GM23338 (cell line): Measurements from ENCODE around the gene SPATS2. TPM values are rescaled to one million over a fixed set of nuclear protein-coding genes. Genes with fewer than 3 reads are reported as not detected.

Source experiments
- ATAC-seq: fragments of 200-7000 bp; cut with Tn5 transposase; 3 replicates; pipeline ENCODE4 v1.9.1; 2020
- DNase-seq: peaks from one replicate; pipeline ENCODE4 v3.0.0-alpha.2; 2015; ENCODE audit warnings: low spot score
- H2AFZ ChIP-seq: fragments of 200-600 bp; sonication (generic); 2 replicates; pipeline ENCODE4 v1.8.0; 2016; ENCODE audit warnings: antibody characterized with exemption, mild to moderate bottlenecking, moderate library complexity
- H3F3A ChIP-seq: fragments of 200-600 bp; sonication (generic); replicated peaks from 2 replicates; pipeline ENCODE4 v1.8.0; 2017; ENCODE audit warnings: antibody characterized with exemption, mixed run types, low read depth
- H3K27ac ChIP-seq: fragments of 200-600 bp; sonication (generic); 2 replicates; pipeline ENCODE4 v1.6.1; 2016; ENCODE audit warnings: low read depth
- H3K27me3 ChIP-seq: fragments of 200-600 bp; sonication (generic); 2 replicates; pipeline ENCODE4 v1.8.0; 2016; ENCODE audit warnings: mild to moderate bottlenecking, mixed run types, moderate library complexity; ENCODE audit not compliant: insufficient read depth
- H3K36me3 ChIP-seq: fragments of 200-600 bp; sonication (generic); 2 replicates; pipeline ENCODE4 v1.8.0; 2016; ENCODE audit warnings: mild to moderate bottlenecking; ENCODE audit not compliant: insufficient read depth
- H3K4me1 ChIP-seq: fragments of 200-600 bp; sonication (generic); 2 replicates; pipeline ENCODE4 v1.8.0; 2016; ENCODE audit warnings: mild to moderate bottlenecking, moderate library complexity; ENCODE audit not compliant: insufficient read depth
- H3K4me2 ChIP-seq: fragments of 200-600 bp; sonication (generic); 2 replicates; pipeline ENCODE4 v1.7.1; 2017; ENCODE audit warnings: mixed run types
- H3K4me3 ChIP-seq: fragments of 200-600 bp; sonication (generic); 2 replicates; pipeline ENCODE4 v1.6.1; 2016; ENCODE audit warnings: mixed run types
- H3K79me2 ChIP-seq: fragments of 200-600 bp; sonication (generic); replicated peaks from 2 replicates; pipeline ENCODE4 v1.8.0; 2017; ENCODE audit warnings: mild to moderate bottlenecking; ENCODE audit not compliant: insufficient read depth
- H3K9me2 ChIP-seq: fragments of 200-600 bp; sonication (generic); 2 replicates; pipeline ENCODE4 v1.8.0; 2017; ENCODE audit not compliant: insufficient read depth
- H4K20me1 ChIP-seq: fragments of 200-600 bp; sonication (generic); replicated peaks from 2 replicates; pipeline ENCODE4 v1.8.0; 2017; ENCODE audit warnings: mild to moderate bottlenecking; ENCODE audit not compliant: insufficient read depth
- H3K27ac Mint-ChIP-seq: 2 replicates; pipeline ENCODE4 v1.8.0; 2020; ENCODE audit warnings: inconsistent platforms, mild to moderate bottlenecking, moderate library complexity, mixed read lengths
- H3K27me3 Mint-ChIP-seq: 3 replicates; pipeline ENCODE4 v1.8.0; 2022; ENCODE audit warnings: low read depth, mild to moderate bottlenecking, moderate library complexity, mixed read lengths, inconsistent platforms; ENCODE audit not compliant: insufficient read depth, poor library complexity
- H3K36me3 Mint-ChIP-seq: 3 replicates; pipeline ENCODE4 v1.8.0; 2021; ENCODE audit warnings: low read depth, mild to moderate bottlenecking, inconsistent platforms, moderate library complexity, mixed read lengths
- H3K4me1 Mint-ChIP-seq: 3 replicates; pipeline ENCODE4 v1.8.0; 2020; ENCODE audit warnings: mild to moderate bottlenecking, inconsistent platforms, mixed read lengths
- H3K4me3 Mint-ChIP-seq: 3 replicates; pipeline ENCODE4 v1.8.0; 2021; ENCODE audit warnings: moderate library complexity, mild to moderate bottlenecking, inconsistent platforms, mixed read lengths
- H3K9me3 Mint-ChIP-seq: 3 replicates; pipeline ENCODE4 v1.8.0; 2020; ENCODE audit warnings: moderate library complexity, mild to moderate bottlenecking, inconsistent platforms, mixed read lengths
- CREB1 ChIP-seq: fragments of 250-450 bp; sonication (Bioruptor Pico); IDR thresholded peaks from 2 replicates; pipeline ENCODE4 v1.5.0; 2020; ENCODE audit warnings: low read depth, mild to moderate bottlenecking, moderate library complexity
- CTCF ChIP-seq, 2 experiments: fragments of 200-600 bp in 1 of 2; sonication (generic) in 1 of 2; conservative IDR thresholded peaks; 2 replicates each; pipeline versions ENCODE4 v1.5.1 to v1.6.1; 2016 to 2017; ENCODE audit warnings: antibody characterized with exemption in 2 of 2, low read depth in 2 of 2, mild to moderate bottlenecking in 2 of 2, moderate library complexity in 1 of 2
- ETS1 ChIP-seq: IDR thresholded peaks from 2 replicates; pipeline ENCODE4 v1.6.1; 2016; ENCODE audit warnings: antibody characterized with exemption
- EZH2phosphoT487 ChIP-seq: fragments of 200-600 bp; sonication (generic); IDR thresholded peaks from one replicate; pipeline ENCODE4 v1.8.1; 2018; ENCODE audit warnings: antibody characterized with exemption; ENCODE audit not compliant: unreplicated experiment
- NANOG ChIP-seq: IDR thresholded peaks from 2 replicates; pipeline ENCODE4 v1.6.1; 2016; ENCODE audit warnings: antibody characterized with exemption, borderline replicate concordance
- POLR2AphosphoS5 ChIP-seq: IDR thresholded peaks from 2 replicates; pipeline ENCODE4 v1.6.1; 2016; ENCODE audit warnings: antibody characterized with exemption, low read depth
- ZNF331 ChIP-seq: fragments of 250-450 bp; sonication (Bioruptor Pico); IDR thresholded peaks from 2 replicates; pipeline ENCODE4 v1.5.0; 2020; ENCODE audit warnings: low read depth, mild to moderate bottlenecking, moderate library complexity
- polyA plus RNA-seq: library from polyadenylated mRNA; unstranded; fragments of >200 nt; fragmentation: Nextera tagmentation; extraction: Ambion mirVana; gene quantifications from 2 replicates; pipeline ENCODE4 v1.2.1, GENCODE V29; 2016
- total RNA-seq: library from RNA; depleted of rRNA; stranded (reverse); fragments of >200 nt; shearing (Covaris generic); gene quantifications from 2 replicates; pipeline ENCODE4 v1.2.3, GENCODE V29; 2014
- TF ChIP-seq, protein P1 (sequence below): IDR thresholded peaks from one replicate; pipeline ENCODE4 v1.6.1; 2018; ENCODE audit warnings: antibody characterized with exemption; ENCODE audit not compliant: unreplicated experiment
- TF ChIP-seq, protein P2 (sequence below): fragments of 250-450 bp; sonication (Bioruptor Pico); IDR thresholded peaks from 2 replicates; pipeline ENCODE4 v1.5.0; 2020; ENCODE audit warnings: mild to moderate bottlenecking, moderate library complexity

SPATS2 gene
- total and polyA plus RNA-seq, 2 experiments from 2014 or later = 20.6 to 61.0 TPM

- no peak for TF ChIP-seq CREB1 (CRISPR knock-in tag)
- TF ChIP-seq NANOG = no peak
- no peak for TF ChIP-seq ZNF331 (CRISPR knock-in tag)
- no peak for TF ChIP-seq POLR2AphosphoS5
- TF ChIP-seq ETS1 = no peak
- no peak for TF ChIP-seq EZH2phosphoT487
- TF ChIP-seq, protein P1, sequence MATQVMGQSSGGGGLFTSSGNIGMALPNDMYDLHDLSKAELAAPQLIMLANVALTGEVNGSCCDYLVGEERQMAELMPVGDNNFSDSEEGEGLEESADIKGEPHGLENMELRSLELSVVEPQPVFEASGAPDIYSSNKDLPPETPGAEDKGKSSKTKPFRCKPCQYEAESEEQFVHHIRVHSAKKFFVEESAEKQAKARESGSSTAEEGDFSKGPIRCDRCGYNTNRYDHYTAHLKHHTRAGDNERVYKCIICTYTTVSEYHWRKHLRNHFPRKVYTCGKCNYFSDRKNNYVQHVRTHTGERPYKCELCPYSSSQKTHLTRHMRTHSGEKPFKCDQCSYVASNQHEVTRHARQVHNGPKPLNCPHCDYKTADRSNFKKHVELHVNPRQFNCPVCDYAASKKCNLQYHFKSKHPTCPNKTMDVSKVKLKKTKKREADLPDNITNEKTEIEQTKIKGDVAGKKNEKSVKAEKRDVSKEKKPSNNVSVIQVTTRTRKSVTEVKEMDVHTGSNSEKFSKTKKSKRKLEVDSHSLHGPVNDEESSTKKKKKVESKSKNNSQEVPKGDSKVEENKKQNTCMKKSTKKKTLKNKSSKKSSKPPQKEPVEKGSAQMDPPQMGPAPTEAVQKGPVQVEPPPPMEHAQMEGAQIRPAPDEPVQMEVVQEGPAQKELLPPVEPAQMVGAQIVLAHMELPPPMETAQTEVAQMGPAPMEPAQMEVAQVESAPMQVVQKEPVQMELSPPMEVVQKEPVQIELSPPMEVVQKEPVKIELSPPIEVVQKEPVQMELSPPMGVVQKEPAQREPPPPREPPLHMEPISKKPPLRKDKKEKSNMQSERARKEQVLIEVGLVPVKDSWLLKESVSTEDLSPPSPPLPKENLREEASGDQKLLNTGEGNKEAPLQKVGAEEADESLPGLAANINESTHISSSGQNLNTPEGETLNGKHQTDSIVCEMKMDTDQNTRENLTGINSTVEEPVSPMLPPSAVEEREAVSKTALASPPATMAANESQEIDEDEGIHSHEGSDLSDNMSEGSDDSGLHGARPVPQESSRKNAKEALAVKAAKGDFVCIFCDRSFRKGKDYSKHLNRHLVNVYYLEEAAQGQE = no peak
Measured at GRCh38 chr12:49455501-49455900, 88.2 kb downstream of the SPATS2 start (continued).

DNA sequence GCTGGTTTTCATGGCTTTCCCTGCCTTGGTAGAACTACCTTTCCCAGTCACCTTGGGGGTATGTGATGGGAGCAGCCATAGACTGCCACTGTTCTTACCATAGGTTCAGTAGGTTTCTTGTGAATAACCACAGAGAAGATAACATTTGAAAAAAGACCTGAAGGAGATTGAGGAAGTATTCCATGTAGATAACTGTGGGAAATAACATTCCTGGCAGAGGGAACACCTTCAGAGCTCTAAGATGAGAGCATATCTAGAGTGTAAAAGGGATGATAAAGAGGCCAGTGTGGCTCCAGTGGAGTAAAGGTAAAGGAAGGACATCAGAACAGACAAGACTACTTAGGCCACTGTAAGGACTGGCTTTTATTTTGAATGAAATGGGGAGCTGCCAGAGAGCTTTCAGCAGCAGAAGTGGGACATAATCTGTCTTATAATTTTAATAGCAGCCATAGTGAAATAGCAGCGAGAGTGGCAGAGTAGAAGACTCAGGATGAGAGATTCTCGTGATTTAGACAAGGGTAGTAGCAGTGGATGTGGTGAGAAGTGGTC, 88.9 kb downstream of the SPATS2 start:
- Histone ChIP-seq H3K27ac (0 out of 2 replicates have a peak overlapping the region, but pooled peaks have one; percentile 63), H3K4me2 (no peak overlapping the region), H3K4me1 (no peaks in the 10 kb centered on the region; the same call in 1 of the 2 replicates), H3F3A (no peaks in the 10 kb centered on the region), H3K36me3 (no peaks in the 10 kb centered on the region), H3K9me2 (no peaks in the 10 kb centered on the region), H2AFZ (no peak overlapping the region), H3K79me2 (no peaks in the 10 kb centered on the region; the same call in 1 of the 2 replicates), H3K27me3 (no peaks in the 10 kb centered on the region), H3K4me3 (no peak overlapping the region), H4K20me1 (peaks cover 4% of the 10 kb centered on the region; the same call in 1 of the 2 replicates)
- H3K4me1 Mint-ChIP-seq = peaks cover 11% of the 10 kb centered on the region; the same call in 2 of the 3 replicates
- ATAC-seq = peak; percentile 39; the same call in 2 of the 3 replicates
- H3K9me3 Mint-ChIP-seq = no peaks in the 10 kb centered on the region
- DNase-seq = no peak
- H3K27ac Mint-ChIP-seq = no peak overlapping the region
- no peak overlapping the region for H3K4me3 Mint-ChIP-seq
- peaks cover 2% of the 10 kb centered on the region for H3K27me3 Mint-ChIP-seq
- peaks cover 6% of the 10 kb centered on the region for H3K36me3 Mint-ChIP-seq
- TF ChIP-seq EZH2phosphoT487 (no peak), POLR2AphosphoS5 (no peak), ZNF331 (CRISPR knock-in tag) (no peak), CTCF (conservative IDR thresholded peaks at IDR 0.05; ENCODE audit: low read depth in 2 of 2) (no peak)
- TF ChIP-seq, protein P2, sequence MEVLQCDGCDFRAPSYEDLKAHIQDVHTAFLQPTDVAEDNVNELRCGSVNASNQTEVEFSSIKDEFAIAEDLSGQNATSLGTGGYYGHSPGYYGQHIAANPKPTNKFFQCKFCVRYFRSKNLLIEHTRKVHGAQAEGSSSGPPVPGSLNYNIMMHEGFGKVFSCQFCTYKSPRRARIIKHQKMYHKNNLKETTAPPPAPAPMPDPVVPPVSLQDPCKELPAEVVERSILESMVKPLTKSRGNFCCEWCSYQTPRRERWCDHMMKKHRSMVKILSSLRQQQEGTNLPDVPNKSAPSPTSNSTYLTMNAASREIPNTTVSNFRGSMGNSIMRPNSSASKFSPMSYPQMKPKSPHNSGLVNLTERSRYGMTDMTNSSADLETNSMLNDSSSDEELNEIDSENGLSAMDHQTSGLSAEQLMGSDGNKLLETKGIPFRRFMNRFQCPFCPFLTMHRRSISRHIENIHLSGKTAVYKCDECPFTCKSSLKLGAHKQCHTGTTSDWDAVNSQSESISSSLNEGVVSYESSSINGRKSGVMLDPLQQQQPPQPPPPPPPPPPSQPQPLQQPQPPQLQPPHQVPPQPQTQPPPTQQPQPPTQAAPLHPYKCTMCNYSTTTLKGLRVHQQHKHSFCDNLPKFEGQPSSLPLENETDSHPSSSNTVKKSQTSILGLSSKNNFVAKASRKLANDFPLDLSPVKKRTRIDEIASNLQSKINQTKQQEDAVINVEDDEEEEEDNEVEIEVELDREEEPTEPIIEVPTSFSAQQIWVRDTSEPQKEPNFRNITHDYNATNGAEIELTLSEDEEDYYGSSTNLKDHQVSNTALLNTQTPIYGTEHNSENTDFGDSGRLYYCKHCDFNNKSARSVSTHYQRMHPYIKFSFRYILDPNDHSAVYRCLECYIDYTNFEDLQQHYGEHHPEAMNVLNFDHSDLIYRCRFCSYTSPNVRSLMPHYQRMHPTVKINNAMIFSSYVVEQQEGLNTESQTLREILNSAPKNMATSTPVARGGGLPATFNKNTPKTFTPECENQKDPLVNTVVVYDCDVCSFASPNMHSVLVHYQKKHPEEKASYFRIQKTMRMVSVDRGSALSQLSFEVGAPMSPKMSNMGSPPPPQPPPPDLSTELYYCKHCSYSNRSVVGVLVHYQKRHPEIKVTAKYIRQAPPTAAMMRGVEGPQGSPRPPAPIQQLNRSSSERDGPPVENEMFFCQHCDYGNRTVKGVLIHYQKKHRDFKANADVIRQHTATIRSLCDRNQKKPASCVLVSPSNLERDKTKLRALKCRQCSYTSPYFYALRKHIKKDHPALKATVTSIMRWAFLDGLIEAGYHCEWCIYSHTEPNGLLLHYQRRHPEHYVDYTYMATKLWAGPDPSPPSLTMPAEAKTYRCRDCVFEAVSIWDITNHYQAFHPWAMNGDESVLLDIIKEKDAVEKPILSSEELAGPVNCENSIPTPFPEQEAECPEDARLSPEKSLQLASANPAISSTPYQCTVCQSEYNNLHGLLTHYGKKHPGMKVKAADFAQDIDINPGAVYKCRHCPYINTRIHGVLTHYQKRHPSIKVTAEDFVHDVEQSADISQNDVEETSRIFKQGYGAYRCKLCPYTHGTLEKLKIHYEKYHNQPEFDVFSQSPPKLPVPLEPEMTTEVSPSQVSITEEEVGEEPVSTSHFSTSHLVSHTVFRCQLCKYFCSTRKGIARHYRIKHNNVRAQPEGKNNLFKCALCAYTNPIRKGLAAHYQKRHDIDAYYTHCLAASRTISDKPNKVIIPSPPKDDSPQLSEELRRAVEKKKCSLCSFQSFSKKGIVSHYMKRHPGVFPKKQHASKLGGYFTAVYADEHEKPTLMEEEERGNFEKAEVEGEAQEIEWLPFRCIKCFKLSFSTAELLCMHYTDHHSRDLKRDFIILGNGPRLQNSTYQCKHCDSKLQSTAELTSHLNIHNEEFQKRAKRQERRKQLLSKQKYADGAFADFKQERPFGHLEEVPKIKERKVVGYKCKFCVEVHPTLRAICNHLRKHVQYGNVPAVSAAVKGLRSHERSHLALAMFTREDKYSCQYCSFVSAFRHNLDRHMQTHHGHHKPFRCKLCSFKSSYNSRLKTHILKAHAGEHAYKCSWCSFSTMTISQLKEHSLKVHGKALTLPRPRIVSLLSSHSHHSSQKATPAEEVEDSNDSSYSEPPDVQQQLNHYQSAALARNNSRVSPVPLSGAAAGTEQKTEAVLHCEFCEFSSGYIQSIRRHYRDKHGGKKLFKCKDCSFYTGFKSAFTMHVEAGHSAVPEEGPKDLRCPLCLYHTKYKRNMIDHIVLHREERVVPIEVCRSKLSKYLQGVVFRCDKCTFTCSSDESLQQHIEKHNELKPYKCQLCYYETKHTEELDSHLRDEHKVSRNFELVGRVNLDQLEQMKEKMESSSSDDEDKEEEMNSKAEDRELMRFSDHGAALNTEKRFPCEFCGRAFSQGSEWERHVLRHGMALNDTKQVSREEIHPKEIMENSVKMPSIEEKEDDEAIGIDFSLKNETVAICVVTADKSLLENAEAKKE (CRISPR knock-in tag) = no peak
